Fibroblast of skin of right quadriceps (primary cell): ENCODE data around the gene CAPN5.

Experiments used
- DNase-seq: peaks from one replicate; pipeline ENCODE4 v3.0.0-alpha.2; 2013

Gene CAPN5

DNA sequence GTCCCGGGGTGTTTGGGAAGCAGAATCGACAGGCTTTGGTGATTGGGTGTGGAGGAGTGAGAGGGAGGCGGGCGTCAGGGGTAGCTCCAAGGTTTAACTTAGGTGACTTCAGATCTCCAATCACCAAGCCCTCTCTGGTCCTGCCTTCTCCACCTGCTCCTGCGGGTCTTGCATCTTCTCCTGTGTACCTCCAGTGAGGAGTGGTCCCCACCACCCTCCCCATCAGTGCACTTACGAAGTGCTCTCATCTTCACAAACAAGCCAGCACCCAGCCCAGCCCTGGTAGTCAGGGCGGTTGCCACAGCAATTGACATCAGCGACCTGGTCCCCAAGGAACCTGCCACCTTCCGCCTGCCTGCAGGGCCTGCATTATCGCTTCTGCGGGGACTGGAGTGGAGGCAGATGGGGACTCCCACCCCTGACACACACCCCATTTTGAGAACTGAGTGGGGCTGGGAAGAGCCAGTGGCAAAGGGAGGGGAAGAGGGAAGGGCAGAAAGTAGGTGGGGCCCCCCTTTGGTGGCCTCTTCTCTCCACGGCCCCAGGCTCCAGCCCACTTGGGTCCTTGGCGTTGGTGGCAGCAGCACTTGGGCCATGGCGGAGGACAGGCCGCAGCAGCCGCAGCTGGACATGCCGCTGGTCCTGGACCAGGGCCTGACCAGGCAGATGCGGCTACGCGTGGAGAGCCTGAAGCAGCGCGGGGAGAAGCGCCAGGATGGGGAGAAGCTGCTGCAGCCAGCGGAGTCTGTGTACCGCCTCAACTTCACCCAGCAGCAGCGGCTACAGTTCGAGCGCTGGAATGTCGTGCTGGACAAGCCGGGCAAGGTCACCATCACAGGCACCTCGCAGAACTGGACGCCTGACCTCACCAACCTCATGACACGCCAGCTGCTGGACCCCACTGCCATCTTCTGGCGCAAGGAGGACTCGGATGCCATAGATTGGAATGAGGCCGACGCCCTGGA is 35.8 kb downstream of the CAPN5 start, which contains the start of gene OMP:
TSS of gene OMP (plus strand) at position 595 of the 965 bp plus-strand sequence. CDS start at position 595, 0 bp downstream.
- DNase-seq = no peak

DNA sequence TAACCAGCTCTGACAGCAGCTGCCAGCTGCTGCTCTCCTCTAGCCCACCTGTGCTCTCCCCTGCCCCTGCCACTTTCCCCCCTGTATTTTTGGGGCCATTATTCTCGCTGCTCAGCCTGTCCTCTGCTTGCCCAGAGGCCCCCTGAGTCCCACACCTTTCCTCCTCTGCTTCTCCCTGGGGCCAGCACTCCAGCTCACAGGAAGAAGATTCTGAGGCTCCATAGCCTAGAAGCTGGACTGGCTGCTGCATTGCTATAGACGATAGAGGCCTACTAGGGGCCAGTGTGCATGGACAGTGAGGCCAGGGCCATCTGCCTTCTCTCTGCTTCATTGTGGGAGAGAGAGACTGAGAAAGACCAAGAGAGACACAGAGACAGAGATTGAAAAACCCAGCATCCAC is 36.5 kb downstream of the CAPN5 start:
- DNase-seq = no peak

DNA sequence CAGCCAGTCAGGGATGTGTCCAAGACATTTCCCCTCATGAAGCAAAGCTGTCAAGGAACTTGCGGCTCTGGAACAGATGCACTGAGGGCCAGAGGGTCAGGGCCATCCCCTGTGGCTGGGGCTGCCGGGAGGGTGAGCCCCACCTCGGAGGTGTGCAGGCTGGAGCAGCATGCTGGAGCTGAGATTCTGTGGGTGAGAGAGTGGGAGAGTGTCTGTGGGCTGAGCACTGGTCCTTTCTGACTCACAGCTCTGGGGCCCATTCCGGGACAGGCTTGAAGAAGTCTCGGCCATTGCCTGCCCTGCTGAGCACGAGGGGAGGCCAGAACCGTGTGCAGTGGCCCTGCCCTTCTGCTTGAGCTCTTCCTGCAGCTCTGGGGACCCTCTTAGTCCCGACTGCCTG is 38.0 kb downstream of the CAPN5 start:
- no peak for DNase-seq

DNA sequence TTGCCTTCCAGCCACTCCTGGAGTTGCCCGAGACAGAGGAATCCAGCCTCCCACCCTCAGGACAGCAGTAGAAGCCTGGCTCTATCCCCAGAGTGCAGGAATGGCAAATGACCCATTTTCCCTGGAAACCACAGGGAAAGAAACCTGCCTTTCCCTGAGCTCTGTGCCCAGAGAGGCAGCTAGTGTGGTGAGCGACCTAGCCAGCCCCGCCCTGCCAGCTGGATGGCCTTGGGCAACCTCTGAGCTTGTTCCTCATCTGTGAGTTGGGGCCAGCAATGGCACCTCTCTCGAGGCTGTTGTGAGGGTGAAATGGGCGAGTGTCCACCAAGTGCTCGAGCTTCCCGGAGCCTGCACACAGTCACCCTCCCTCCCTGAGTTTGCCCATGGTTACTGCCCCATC is 39.5 kb downstream of the CAPN5 start:
- DNase-seq = no peak

DNA sequence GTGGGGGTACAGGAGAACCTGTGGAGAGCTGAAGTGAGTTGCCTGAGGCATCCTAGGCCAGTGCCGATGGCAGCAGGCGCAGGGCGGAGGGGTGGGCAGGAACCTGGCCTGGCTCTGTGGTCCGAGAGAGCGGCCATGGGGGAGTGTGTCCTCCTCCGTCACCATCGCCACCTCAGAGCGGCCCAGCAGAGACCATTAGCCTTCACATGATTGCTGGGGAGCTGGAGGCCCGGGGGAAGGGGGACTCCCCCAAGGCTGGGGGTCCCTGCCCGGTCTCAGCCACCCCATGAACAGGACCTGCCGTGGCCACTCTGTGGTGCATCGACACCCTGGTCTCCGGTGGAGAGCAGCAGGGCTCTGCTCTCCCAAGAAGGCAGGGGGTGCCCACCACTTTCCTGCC is 40.0 kb downstream of the CAPN5 start:
- no peak for DNase-seq

DNA sequence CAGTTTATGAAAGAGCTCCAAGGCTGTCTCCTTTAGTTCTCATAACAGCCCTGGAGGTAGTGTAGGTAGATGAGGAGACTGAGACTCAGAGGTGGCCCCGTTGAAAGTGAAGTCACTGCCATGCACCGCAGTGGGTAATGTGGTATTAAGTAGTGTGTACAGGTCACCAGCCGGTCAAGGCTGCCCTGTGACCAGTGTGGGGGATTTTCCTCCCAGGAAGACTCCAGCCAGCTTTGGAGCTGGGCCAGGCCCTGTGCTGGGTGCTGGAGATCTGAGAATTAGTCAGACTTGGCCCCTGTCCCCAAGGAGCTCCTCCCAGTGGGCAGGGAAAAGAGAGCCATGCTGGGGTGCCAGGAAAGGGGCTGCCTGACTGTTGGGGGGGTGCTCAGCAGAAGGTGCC is 41.2 kb downstream of the CAPN5 start:
- DNase-seq = peak; percentile 70

DNA sequence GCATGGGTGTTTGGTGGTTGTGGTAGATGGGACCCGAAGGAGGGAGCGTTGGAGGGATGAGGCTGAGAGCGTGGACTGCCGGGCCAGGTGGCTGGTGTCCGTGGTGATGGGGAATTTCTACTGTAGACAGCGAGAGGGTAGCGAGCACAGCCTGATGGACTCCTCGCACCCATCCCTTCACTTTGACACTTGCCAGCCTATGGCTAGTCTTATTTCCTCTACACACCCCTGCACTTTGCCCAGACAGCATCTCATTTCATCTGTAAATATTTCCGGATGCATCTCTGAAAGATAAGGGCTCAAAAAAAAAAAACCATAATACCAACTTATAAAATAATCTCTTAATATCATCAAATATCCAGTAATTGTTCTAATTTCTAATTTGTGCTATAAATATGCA is 41.7 kb downstream of the CAPN5 start:
- no peak for DNase-seq

DNA sequence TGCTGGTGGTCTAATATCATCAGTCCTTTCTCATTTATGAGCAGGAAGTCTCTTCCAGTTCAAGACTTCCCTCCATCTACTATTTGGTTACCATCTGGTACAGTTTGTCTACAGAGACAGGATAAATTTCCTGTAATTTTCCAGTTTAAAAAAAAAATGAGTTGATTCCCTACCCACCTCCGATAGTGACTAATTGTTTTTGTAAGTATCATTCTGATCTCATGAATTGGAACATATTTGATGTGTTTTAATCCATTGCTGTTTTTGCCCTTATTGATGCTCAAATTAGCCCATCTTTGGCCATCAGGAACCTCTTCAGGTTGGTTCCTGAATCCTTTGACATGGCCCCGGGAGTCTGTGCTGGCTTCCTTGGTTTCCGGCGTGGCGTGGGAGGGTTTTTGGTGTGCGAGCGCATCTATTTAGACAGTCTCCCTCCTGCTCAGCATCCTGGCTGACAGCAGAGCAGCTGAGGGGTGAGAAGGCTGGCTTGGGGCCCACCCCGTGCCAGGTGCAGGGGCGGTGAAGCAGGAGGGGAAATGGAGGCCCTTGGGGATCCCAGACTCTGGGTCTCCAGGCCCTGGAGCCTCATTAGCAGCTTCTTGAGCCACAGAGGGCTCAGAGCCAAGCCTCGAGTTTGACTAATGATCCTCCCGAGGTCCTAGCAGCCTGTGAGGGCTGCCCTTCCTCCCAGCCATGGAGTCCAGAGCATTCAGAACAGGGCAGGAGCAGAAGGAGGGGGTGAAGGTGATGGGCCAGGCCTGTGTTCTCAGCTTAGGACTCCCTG is 42.7 kb downstream of the CAPN5 start:
- peak; percentile 46 for DNase-seq

DNA sequence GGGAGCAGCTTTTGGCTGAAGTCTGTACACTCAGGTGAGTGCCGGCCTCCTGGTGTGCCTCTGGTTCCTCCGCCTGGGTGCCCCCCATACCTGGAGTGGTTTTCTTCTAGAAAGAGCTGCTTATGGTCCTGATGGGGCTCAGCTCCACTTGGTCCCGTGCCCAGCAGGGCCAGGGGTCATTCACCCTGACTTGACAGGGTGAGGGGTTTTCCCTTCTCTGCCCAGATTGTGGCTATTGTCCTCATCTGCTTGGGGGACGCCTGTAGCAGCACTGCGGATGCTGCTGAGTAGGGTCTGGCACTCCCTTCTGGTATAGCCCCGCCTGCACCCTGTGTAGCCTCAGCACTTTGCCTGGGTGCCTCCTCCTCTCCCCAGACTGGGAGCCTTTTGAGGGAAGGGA is 44.1 kb downstream of the CAPN5 start:
- DNase-seq = no peak

DNA sequence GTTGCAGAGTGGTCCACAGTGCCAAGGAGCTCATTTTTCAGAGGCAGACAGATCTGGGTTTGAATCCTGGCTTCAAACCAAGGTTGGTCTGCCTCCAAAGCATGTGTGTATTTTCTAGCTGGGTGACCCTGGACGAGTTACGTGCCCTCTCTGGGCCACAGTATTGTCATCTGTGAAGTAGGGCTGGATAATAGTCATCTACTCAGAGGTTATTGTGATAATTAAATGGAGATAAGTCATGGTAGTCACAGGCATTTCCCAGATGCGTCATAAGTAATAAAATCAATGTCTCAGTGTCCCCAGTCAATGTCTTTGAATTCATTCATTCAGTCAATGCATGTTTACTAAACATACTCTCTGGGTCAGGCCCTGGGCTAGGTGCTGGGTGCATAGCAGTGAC is 44.5 kb downstream of the CAPN5 start:
- no peak for DNase-seq

DNA sequence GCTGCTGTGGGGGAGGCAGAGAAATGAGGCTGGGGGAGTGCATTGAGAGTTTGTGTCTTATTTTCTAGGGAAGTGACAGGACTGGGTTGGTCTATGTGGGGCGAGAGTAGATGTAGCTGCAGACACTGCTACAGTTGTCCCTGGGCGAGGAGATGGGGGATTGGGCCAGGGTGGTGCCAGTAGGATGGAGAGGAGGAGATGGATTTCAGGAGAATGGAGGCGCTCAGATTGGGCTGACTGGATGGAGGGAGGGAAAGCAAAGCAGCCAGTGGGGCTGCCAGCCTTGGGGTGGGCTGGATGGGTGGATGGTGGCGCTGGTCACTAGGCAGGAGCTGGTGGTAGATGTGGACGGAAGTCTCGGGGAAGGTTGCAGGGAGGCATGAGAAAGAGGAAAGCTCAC is 45.2 kb downstream of the CAPN5 start:
- no peak for DNase-seq

DNA sequence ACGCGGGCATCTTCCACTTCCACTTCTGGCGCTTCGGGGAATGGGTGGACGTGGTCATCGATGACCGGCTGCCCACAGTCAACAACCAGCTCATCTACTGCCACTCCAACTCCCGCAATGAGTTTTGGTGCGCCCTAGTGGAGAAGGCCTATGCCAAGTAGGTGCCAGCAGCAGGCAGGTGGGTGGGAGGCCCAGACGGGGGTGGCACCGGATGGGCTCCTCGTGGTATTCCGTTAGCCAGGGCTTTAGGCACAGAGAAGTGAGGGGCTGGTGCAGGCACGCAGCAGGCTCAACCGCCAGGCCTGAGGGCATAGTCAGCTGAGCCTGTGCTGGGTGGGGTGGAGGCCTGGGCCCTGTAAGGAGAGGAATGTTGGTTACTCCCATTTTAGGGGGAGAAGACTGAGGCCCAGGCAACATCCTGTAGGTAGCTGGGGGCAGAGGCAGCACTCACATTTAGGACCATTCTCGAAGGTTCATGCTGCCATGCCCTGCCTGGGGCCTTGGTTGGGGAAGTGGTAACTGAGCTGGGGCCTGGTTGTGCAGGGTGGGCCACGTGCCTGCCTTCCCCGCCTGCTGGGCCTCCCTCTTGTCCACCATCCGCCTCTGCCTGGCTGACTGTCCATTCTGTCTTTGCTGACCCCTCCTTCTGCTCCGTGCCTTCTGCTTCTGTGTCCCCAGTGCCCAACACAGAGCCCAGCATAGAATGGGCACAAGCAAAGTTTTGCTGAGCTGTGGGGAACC is 46.0 kb downstream of the CAPN5 start:
- DNase-seq = no peak

DNA sequence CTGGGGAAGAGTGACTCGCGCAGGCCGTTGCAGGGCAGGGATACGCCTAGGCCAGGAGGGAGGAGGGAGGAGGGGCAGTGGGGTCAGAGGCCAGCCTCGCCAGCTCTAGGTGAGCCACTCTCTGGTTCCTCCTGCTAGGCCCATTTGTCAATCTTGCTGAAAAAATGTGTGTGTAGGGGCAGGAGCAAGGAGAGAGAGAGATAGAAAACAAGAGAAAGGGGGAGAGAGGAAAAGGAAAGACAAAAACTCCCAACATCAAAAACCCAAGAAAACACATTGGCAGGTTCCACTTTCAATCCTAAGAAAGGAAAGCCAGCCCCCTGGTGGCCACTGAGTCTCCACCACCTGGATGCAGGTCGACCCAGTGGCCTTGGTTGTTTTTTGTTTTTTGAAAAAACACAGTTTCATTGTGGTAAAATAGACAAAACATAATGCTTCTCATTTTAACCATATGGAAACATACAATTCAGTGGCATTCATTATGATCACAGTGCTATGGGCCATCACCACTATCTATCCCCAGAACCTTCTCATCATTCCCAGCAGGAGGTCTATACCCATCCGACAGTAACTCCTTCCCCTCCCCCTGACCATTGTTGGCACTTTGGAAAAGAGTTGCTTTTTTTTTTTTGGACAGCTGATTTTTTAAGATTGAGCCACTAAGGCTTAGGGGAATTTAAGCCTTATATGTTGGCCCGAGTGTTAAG is 46.8 kb downstream of the CAPN5 start:
- DNase-seq = peak; percentile 30

DNA sequence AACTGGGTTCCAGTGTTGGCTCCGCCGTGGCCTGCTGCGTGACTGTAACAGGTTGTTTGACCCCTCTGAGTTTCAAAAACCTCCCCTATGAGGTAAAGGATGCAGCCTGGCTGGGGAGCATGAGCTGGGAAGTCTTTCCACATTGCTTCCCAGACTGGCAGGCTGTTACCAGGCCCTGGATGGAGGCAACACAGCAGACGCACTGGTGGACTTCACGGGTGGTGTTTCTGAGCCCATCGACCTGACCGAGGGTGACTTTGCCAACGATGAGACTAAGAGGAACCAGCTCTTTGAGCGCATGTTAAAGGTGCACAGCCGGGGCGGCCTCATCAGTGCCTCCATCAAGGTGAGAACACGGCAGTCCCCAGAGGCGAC is 47.3 kb downstream of the CAPN5 start:
- DNase-seq = no peak

DNA sequence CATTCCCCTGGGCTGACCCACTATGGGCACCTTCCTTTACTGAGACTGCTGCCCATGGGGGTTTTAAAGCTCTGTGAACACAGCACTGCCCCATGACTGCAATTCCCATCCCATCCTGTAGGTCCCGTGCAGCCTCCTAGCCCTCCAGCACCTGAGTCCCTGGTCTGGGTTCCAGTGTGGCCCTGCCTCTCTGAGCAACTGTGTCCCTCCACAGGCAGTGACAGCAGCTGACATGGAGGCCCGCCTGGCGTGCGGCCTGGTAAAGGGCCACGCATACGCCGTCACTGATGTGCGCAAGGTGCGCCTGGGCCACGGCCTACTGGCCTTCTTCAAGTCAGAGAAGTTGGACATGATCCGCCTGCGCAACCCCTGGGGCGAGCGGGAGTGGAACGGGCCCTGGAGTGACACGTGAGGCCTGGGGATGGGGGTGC is 48.4 kb downstream of the CAPN5 start:
- no peak for DNase-seq

DNA sequence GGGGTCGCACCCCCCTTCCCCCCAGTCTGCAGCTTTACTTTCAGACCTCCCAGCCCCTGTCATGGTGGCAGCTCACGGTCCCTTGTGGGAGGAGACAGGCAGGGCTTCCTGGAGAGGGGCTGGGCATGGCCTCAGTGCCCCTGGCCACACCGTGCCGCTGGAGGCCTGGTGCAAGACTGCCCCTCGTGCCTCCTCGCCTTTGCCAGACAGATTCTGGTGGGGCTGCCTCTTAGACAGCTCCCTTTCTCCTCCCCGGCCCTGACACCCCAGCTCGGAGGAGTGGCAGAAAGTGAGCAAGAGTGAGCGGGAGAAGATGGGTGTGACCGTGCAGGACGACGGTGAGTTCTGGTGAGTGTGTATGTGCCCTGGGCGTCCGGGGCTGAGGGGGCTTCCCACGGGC is 49.2 kb downstream of the CAPN5 start:
- no peak for DNase-seq

DNA sequence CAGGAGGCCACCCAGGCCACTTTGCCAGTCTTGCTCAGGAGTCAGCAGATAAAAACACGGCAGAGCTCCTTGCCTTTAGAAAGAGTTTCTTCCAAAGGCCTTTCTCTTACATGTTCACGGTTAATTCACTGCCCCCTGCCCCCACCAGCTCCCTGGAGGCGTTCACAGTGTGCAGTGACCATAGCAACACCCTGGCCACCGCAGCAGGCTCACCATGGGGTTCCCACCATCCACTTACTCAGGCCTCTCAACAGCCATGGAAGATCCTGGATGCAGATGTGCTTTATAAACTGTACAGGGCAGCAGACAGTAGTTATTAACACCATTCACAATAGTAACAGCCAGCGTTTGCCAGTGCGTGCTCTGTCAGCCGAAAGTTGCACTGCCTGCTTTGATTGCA is 50.7 kb downstream of the CAPN5 start:
- DNase-seq = no peak

DNA sequence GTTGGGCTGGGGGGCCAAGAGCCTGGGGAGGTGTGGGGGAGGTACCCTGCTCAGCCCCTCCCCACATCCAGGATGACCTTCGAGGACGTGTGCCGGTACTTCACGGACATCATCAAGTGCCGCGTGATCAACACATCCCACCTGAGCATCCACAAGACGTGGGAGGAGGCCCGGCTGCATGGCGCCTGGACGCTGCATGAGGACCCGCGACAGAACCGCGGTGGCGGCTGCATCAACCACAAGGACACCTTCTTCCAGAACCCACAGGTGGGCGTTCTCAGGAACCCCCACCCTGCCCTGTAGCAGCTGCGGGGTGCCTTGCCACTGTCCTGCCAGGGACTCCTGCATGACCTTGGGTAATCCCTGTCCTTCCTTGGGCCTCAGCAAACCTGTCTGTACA is 51.3 kb downstream of the CAPN5 start:
- no peak for DNase-seq

DNA sequence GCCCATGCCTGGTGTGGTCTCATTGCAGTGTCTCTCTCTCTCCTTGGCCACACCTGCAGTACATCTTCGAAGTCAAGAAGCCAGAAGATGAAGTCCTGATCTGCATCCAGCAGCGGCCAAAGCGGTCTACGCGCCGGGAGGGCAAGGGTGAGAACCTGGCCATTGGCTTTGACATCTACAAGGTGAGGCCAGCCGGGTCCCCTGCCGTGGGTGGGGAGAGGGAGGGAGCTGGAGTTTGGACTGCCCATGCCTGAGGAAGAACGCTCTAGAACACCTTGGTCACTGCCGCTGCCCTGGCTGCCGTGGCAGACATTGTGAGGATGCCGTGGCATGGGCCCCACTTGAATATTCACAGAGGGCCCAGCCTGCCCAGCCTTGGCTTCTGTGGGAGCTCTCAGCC is 52.2 kb downstream of the CAPN5 start:
- DNase-seq = no peak

DNA sequence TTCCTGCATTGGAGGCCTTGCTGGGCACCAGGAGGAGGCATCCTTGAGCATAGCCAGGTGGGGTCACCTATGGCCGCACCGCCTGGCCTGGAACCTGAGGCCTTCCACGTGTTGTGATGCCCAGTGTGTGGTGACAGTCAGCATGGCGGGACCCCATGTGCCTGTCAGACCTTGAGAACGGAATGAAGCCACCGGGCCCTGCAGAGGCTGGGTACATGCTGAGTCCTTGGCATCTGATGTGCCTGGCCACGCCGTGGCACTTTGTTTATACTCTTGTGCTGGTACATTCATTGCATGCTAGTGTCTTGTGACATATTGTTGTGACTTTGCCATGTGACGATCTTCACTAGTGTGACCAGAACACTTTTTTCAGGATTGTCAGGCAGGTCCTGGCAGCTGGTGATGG is 52.8 kb downstream of the CAPN5 start:
- DNase-seq = no peak

DNA sequence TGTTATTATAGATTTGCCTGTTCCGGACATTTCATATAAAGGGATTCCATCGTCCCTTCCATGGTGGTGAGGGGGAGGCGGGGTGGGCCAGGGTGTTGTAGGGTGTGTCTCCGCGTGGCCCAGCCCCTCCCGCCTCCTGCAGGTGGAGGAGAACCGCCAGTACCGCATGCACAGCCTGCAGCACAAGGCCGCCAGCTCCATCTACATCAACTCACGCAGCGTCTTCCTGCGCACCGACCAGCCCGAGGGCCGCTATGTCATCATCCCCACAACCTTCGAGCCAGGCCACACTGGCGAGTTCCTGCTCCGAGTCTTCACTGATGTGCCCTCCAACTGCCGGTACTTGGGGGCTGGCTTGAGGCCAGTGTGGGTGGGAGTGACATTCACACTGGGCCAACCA is 53.8 kb downstream of the CAPN5 start:
- no peak for DNase-seq

DNA sequence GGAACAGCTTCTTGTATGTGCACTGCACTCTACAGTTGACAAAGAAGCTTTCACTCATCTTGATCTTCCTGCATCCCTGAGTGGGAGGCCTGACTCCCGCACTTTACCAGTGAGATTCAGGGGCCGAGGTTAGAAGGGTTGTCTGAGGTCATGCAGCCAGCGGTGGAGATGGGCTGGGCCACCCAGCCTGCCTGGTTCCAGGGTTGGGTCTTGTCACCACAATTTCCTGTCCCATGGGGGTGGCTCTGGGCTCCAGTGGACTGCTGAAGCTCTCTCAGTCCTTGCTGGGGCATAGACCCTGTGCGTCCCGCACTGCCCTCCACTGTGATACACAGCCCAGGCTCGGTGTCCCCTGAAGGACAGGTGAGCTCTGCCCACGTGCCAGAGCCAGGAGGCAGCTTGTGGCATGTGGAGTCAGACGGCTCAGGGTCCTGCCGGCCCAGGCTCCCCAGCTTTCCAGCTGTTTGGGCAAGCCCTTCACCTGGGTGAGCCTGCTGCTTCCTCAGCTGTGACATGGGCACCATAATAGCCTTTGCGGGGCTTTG is 54.4 kb downstream of the CAPN5 start:
- DNase-seq = no peak
